Endodermal cell (in vitro differentiated cells): ENCODE data around the gene KLF6. TPM values are rescaled to one million over a fixed set of nuclear protein-coding genes. Genes with fewer than 3 reads are reported as not detected.

Experiments
- DNase-seq: peaks from one replicate; pipeline ENCODE4 v3.0.0-alpha.2; 2017
- H3K27ac ChIP-seq: 2 replicates; pipeline ENCODE4 v1.5.1; 2013; ENCODE audit warnings: mild to moderate bottlenecking, low read depth, low read length, moderate library complexity
- H3K27me3 ChIP-seq: 2 replicates; pipeline ENCODE4 v1.6.1; 2013; ENCODE audit warnings: mild to moderate bottlenecking, low read length, moderate library complexity; ENCODE audit not compliant: insufficient read depth, control insufficient read depth, poor library complexity, severe bottlenecking
- H3K36me3 ChIP-seq: 2 replicates; pipeline ENCODE4 v1.7.0; 2013; ENCODE audit warnings: mild to moderate bottlenecking, low read length, moderate library complexity; ENCODE audit not compliant: control insufficient read depth, insufficient read depth
- H3K4me1 ChIP-seq: one replicate; pipeline ENCODE4 v1.7.0; 2013; ENCODE audit warnings: low read length; ENCODE audit not compliant: control insufficient read depth, insufficient read depth
- H3K4me3 ChIP-seq: 2 replicates; pipeline ENCODE4 v1.5.1; 2013; ENCODE audit warnings: mild to moderate bottlenecking, low read length, moderate library complexity
- H3K9ac ChIP-seq: 2 replicates; pipeline ENCODE4 v1.6.1; 2013; ENCODE audit warnings: mild to moderate bottlenecking, low read length, moderate library complexity; ENCODE audit not compliant: poor library complexity, severe bottlenecking; ENCODE audit errors: extremely low read depth
- H3K9me3 ChIP-seq: 2 replicates; pipeline ENCODE4 v1.6.1; 2013; ENCODE audit warnings: mild to moderate bottlenecking, low read length, moderate library complexity; ENCODE audit not compliant: control insufficient read depth
- H3K27ac Mint-ChIP-seq: 2 replicates; pipeline ENCODE4 v1.8.0; 2020; ENCODE audit warnings: mixed read lengths
- H3K27me3 Mint-ChIP-seq: 2 replicates; pipeline ENCODE4 v1.8.0; 2021; ENCODE audit warnings: mild to moderate bottlenecking, mixed read lengths; ENCODE audit not compliant: insufficient read depth
- H3K36me3 Mint-ChIP-seq: 2 replicates; pipeline ENCODE4 v1.8.0; 2020; ENCODE audit warnings: low read depth, mixed read lengths
- H3K4me1 Mint-ChIP-seq: 2 replicates; pipeline ENCODE4 v1.8.0; 2020; ENCODE audit warnings: mixed read lengths
- H3K4me3 Mint-ChIP-seq: 2 replicates; pipeline ENCODE4 v1.8.0; 2020; ENCODE audit warnings: mild to moderate bottlenecking, moderate library complexity, mixed read lengths
- H3K9me3 Mint-ChIP-seq: 2 replicates; pipeline ENCODE4 v1.8.0; 2020; ENCODE audit warnings: mild to moderate bottlenecking, mixed read lengths
- CTCF ChIP-seq: fragments of 200-600 bp; sonication (generic); conservative IDR thresholded peaks from 2 replicates; pipeline ENCODE4 v1.5.0; 2021; ENCODE audit warnings: antibody characterized with exemption, mild to moderate bottlenecking
- WGBS, 2 experiments: methylation state at CpG; one replicate each; pipeline versions ENCODE4 v1.1.5 to v1.1.7; 2013; ENCODE audit warnings: missing lambda C conversion rate in 2 of 2, mixed read lengths in 1 of 2; ENCODE audit not compliant: insufficient coverage in 1 of 2, insufficient read length in 1 of 2; 5-methylcytosine and 5-hydroxymethylcytosine counted together
- total RNA-seq, 2 donors: library from RNA; stranded (reverse); fragmentation: NEBNext Ultra II Directional in 1 of 2; extraction: Animal tissue kit (Norgen Biotek cat#: 25700) in 1 of 2; gene quantifications; 2 replicates in 1 of 2; 3 replicates in 1 of 2; pipeline ENCODE4 v1.2.1, GENCODE V29; 2021

Gene KLF6
- total RNA-seq, 2 donors from 2014 or later, result 59.0 to 71.2 TPM

GRCh38 chr10:3746634-3747033 lies 38.4 kb downstream of the KLF6 start:
- Histone ChIP-seq H3K9ac (no peak overlapping the region), H3K27ac (no peak overlapping the region), H3K27me3 (no peaks in the 10 kb centered on the region), H3K4me1 (peaks cover 3% of the 10 kb centered on the region), H3K36me3 (no peaks in the 10 kb centered on the region), H3K9me3 (peaks cover 5% of the 10 kb centered on the region), H3K4me3 (no peak overlapping the region)
- H3K36me3 Mint-ChIP-seq, result no peaks in the 10 kb centered on the region
- DNase-seq, result no peak
- no peak for TF ChIP-seq CTCF
- peaks cover 11% of the 10 kb centered on the region for H3K27me3 Mint-ChIP-seq
- no peak overlapping the region for H3K4me3 Mint-ChIP-seq
- WGBS, 2 experiments, result 94 to 100% methylated on average over 1 to 7 of the region's 7 CpGs
- H3K9me3 Mint-ChIP-seq, result peaks cover 1% of the 10 kb centered on the region
- peaks cover 20% of the 10 kb centered on the region for H3K4me1 Mint-ChIP-seq
- H3K27ac Mint-ChIP-seq, result no peak overlapping the region

GRCh38 chr10:3745521-3745920 lies 39.5 kb downstream of the KLF6 start:
- peaks cover 22% of the 10 kb centered on the region for H3K4me1 Mint-ChIP-seq
- 51 to 71% methylated on average over 2 to 4 of the region's 4 CpGs for WGBS, 2 experiments

DNA sequence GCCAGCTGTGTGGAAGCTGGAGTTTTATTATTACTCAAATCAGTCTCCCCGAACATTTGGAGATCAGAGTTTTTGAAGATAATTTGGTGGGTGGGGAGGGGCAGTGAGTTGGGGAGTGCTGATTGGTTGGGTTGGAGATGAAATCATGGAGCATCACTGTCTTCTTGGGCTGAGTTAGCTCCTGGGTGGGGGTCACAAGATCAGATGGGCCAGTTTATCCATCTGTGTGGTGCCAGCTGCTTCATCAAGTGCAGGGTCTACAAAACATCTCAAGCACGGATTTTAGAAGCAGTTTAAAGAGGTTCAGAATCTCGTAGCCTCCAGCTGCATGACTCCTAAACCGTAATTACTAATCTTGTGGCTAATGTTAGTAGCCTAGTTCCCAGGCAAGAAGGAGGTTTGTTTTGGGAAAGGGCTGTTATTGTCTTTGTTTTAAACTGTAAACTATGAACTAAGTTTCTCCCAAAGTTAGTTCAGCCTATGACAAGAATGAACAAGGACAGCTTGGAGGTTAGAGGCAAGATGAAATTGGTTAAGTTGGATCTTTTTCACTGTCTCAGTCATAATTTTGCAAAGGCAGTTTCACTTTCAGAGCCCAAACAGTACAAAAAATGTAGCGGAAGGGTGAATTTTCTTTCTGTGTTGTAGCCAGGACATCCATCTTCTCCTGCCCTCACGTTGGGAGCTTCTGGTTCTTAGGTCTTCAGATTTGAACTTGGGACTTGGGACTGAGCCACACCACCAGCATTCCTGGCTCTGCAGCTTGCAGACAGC lies 43.1 kb downstream of the KLF6 start:
- H3K4me1 Mint-ChIP-seq, result peaks cover 23% of the 10 kb centered on the region
- H3K27ac Mint-ChIP-seq, result no peak overlapping the region
- H3K36me3 ChIP-seq, result no peaks in the 10 kb centered on the region
- no peak for TF ChIP-seq CTCF
- WGBS, 2 experiments, result 95 to 97% methylated on average over 5 to 6 of the region's 6 CpGs
- H3K27me3 Mint-ChIP-seq, result peaks cover 8% of the 10 kb centered on the region
- H3K4me3 ChIP-seq, result no peak overlapping the region
- H3K9me3 ChIP-seq, result peaks cover 13% of the 10 kb centered on the region
- no peak overlapping the region for H3K9ac ChIP-seq
- H3K4me3 Mint-ChIP-seq, result no peak overlapping the region
- H3K9me3 Mint-ChIP-seq, result peaks cover 12% of the 10 kb centered on the region
- no peaks in the 10 kb centered on the region for H3K27me3 ChIP-seq
- no peak for DNase-seq
- no peak overlapping the region for H3K27ac ChIP-seq
- no peaks in the 10 kb centered on the region for H3K36me3 Mint-ChIP-seq
- peaks cover 5% of the 10 kb centered on the region for H3K4me1 ChIP-seq

More at GRCh38 chr10:3745521-3745920, 39.5 kb downstream of the KLF6 start:
- Histone ChIP-seq H3K4me1 (peaks cover 3% of the 10 kb centered on the region), H3K9me3 (peaks cover 13% of the 10 kb centered on the region), H3K9ac (no peak overlapping the region), H3K36me3 (no peaks in the 10 kb centered on the region), H3K27me3 (no peaks in the 10 kb centered on the region), H3K4me3 (no peak overlapping the region), H3K27ac (no peak overlapping the region)
- H3K36me3 Mint-ChIP-seq, result no peaks in the 10 kb centered on the region
- TF ChIP-seq CTCF, result no peak
- no peak for DNase-seq
- H3K27me3 Mint-ChIP-seq, result peaks cover 11% of the 10 kb centered on the region
- peaks cover 10% of the 10 kb centered on the region for H3K9me3 Mint-ChIP-seq
- no peak overlapping the region for H3K4me3 Mint-ChIP-seq
- H3K27ac Mint-ChIP-seq, result no peak overlapping the region
